ENCODE measurements around the gene CDS2. TPM values are rescaled to one million over a fixed set of nuclear protein-coding genes. Genes with fewer than 3 reads are reported as not detected.

Gene CDS2
- total and polyA plus RNA-seq, 2 of the 13 experiments (the other 11 are each of a cell fraction or from before 2014, with no cell fraction given) = 81.3 to 153 TPM

GRCh38 chr20:5119143-5119434 lies 7.7 kb upstream of the CDS2 start (continued):
- TF ChIP-seq FOXP1 (IDR thresholded peaks at IDR 0.05) (no peak), FOXP1 (CRISPR knock-in tag; IDR thresholded peaks at IDR 0.05) (no peak), ZNF788 (CRISPR knock-in tag; IDR thresholded peaks at IDR 0.05; ENCODE audit: borderline replicate concordance) (no peak; the same call in 1 of the 2 replicates), REST (IDR thresholded peaks at IDR 0.05; ENCODE audit: borderline replicate concordance in 1 of 2, low read depth in 1 of 2, low read length in 2 of 2) (no peak), ZBTB46 (CRISPR knock-in tag; IDR thresholded peaks at IDR 0.05; ENCODE audit: borderline replicate concordance) (no peak), ZFP36 (IDR thresholded peaks at IDR 0.05; ENCODE audit: borderline replicate concordance, low read depth, low read length, partially characterized antibody) (no peak), ZFP37 (CRISPR knock-in tag; IDR thresholded peaks at IDR 0.05; ENCODE audit: borderline replicate concordance) (no peak), ZNF280D (CRISPR knock-in tag; IDR thresholded peaks at IDR 0.05) (no peak; the same call in 1 of the 2 replicates), KDM6A (CRISPR knock-in tag; IDR thresholded peaks at IDR 0.05; ENCODE audit: low read depth) (no peak; the same call in 1 of the 2 replicates), ZNF292 (CRISPR knock-in tag; IDR thresholded peaks at IDR 0.05; ENCODE audit: borderline replicate concordance, low read depth) (no peak), FOXK1 (CRISPR knock-in tag; IDR thresholded peaks at IDR 0.05; ENCODE audit: borderline replicate concordance, low read depth) (no peak), ZFAT (CRISPR knock-in tag; conservative IDR thresholded peaks at IDR 0.05) (no peak), KDM5B (CRISPR knock-in tag; IDR thresholded peaks at IDR 0.05; ENCODE audit: borderline replicate concordance) (no peak), SAFB2 (CRISPR knock-in tag; IDR thresholded peaks at IDR 0.05; ENCODE audit: borderline replicate concordance, low read depth) (no peak), ZNF33B (CRISPR knock-in tag; IDR thresholded peaks at IDR 0.05) (peak; percentile 97; the same call in 1 of the 2 replicates), JUNB (CRISPR knock-in tag; IDR thresholded peaks at IDR 0.05; ENCODE audit: borderline replicate concordance) (peak; percentile 96), ZNF619 (CRISPR knock-in tag; IDR thresholded peaks at IDR 0.05) (peak; percentile 23; the same call in 1 of the 2 replicates), ZBTB4 (CRISPR knock-in tag; IDR thresholded peaks at IDR 0.05; ENCODE audit: borderline replicate concordance) (no peak)

All from HepG2 (cell line).